ENCODE data around the gene CDC123. TPM values are rescaled to one million over a fixed set of nuclear protein-coding genes. Genes with fewer than 3 reads are reported as not detected.
"Not testable (repeated sequence)": the region's sequence is repeated elsewhere in the genome, so short reads cannot be mapped to it uniquely, and the experiment has no call there.

CDC123 gene
- total RNA-seq, 1 donor from 2014 or later = 65.0 TPM

- ATAC-seq = no peak
Measured at GRCh38 chr10:12193193-12193592, 2.8 kb upstream of the CDC123 start.

- peak; percentile 36 for ATAC-seq
Measured at GRCh38 chr10:12194752-12195271, 1.2 kb upstream of the CDC123 start.

GRCh38 chr10:12195281-12195602, 746 bp upstream of the CDC123 start:
- no peak for ATAC-seq

- no peak for ATAC-seq
Measured at GRCh38 chr10:12196531-12197211, 683 bp downstream of the CDC123 start.

- ATAC-seq = no peak
Measured at GRCh38 chr10:12198156-12198555, 2.2 kb downstream of the CDC123 start.

- no peak for ATAC-seq
Measured at GRCh38 chr10:12200850-12201249, 4.9 kb downstream of the CDC123 start.

GRCh38 chr10:12201543-12201942, 5.6 kb downstream of the CDC123 start:
- ATAC-seq = no peak

- ATAC-seq = no peak
Measured at GRCh38 chr10:12202226-12202625, 6.2 kb downstream of the CDC123 start.

- no peak for ATAC-seq
Measured at GRCh38 chr10:12205082-12205481, 9.1 kb downstream of the CDC123 start.

GRCh38 chr10:12207114-12207513, 11.1 kb downstream of the CDC123 start:
- ATAC-seq = no peak

GRCh38 chr10:12208460-12208859, 12.5 kb downstream of the CDC123 start:
- no peak for ATAC-seq

GRCh38 chr10:12212454-12212853, 16.5 kb downstream of the CDC123 start:
- ATAC-seq = peak; percentile 53

GRCh38 chr10:12213621-12214020, 17.6 kb downstream of the CDC123 start:
- ATAC-seq = no peak

GRCh38 chr10:12214093-12214492, 18.1 kb downstream of the CDC123 start:
- ATAC-seq = no peak

GRCh38 chr10:12214763-12215218, 18.8 kb downstream of the CDC123 start:
- ATAC-seq = no peak

GRCh38 chr10:12218991-12219390, 23.0 kb downstream of the CDC123 start:
- no peak for ATAC-seq

- ATAC-seq = peak; percentile 91
Measured at GRCh38 chr10:12221323-12222298, 25.6 kb downstream of the CDC123 start.

- no peak for ATAC-seq
Measured at GRCh38 chr10:12225444-12225843, 29.5 kb downstream of the CDC123 start.

- ATAC-seq = not testable (repeated sequence)
Measured at GRCh38 chr10:12226438-12226837, 30.4 kb downstream of the CDC123 start.

- ATAC-seq = peak; percentile 25
Measured at GRCh38 chr10:12228851-12229250, 32.9 kb downstream of the CDC123 start.

GRCh38 chr10:12234687-12235086, 38.7 kb downstream of the CDC123 start:
- not testable (repeated sequence) for ATAC-seq

GRCh38 chr10:12235116-12235694, 39.2 kb downstream of the CDC123 start:
- ATAC-seq = no peak

GRCh38 chr10:12235796-12236195, 39.8 kb downstream of the CDC123 start:
- peak; percentile 14 for ATAC-seq

Measured in esophagus mucosa (tissue), 1 donor.